Measurements from ENCODE around the gene USP21.

DNA sequence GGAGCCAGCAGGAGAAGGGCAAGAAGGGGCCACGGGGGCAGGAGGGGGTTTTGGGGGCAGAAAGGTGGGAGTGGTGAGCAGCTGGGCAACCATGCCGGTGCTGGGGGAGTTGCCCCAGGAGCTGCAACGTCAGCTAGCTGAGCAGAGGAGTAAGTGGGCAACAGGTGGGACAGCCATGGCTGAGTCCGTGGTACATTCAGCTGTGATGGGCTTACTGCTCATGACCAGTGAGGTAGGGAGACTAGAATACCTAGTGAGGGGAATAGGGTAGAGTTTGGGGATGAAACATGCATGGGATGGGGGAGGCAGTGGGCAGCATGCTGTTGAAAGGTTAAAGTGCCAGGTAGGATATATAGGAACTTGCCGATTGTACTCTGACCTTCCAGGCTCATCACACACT lies 2.4 kb downstream of the USP21 start:
- TF ChIP-seq, protein P1, sequence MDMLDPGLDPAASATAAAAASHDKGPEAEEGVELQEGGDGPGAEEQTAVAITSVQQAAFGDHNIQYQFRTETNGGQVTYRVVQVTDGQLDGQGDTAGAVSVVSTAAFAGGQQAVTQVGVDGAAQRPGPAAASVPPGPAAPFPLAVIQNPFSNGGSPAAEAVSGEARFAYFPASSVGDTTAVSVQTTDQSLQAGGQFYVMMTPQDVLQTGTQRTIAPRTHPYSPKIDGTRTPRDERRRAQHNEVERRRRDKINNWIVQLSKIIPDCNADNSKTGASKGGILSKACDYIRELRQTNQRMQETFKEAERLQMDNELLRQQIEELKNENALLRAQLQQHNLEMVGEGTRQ (IDR thresholded peaks at IDR 0.05) = no peak
- TF ChIP-seq, protein P2, sequence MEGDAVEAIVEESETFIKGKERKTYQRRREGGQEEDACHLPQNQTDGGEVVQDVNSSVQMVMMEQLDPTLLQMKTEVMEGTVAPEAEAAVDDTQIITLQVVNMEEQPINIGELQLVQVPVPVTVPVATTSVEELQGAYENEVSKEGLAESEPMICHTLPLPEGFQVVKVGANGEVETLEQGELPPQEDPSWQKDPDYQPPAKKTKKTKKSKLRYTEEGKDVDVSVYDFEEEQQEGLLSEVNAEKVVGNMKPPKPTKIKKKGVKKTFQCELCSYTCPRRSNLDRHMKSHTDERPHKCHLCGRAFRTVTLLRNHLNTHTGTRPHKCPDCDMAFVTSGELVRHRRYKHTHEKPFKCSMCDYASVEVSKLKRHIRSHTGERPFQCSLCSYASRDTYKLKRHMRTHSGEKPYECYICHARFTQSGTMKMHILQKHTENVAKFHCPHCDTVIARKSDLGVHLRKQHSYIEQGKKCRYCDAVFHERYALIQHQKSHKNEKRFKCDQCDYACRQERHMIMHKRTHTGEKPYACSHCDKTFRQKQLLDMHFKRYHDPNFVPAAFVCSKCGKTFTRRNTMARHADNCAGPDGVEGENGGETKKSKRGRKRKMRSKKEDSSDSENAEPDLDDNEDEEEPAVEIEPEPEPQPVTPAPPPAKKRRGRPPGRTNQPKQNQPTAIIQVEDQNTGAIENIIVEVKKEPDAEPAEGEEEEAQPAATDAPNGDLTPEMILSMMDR (IDR thresholded peaks at IDR 0.05) = no peak
